WTC11 (cell line): Measurements from ENCODE around the gene VKORC1. TPM values are rescaled to one million over a fixed set of nuclear protein-coding genes. Genes with fewer than 3 reads are reported as not detected.

ENCODE experiments used
- ATAC-seq: fragments of 200-7000 bp; cut with Tn5 transposase; 2 replicates; pipeline ENCODE4 v1.10.0; 2021; ENCODE audit warnings: mild to moderate bottlenecking, moderate library complexity
- CTCF ChIA-PET: fragments of 300-600 bp; sonication (Branson Sonifier 250); formaldehyde crosslinking; loops from one replicate; lab custom pipeline; 2021; ENCODE audit warnings: antibody characterized with exemption; lab: Charles Lee
- POLR2A ChIA-PET: fragments of 350-600 bp; sonication (Branson Sonifier 250); formaldehyde crosslinking; loops from one replicate; lab custom pipeline; 2021; ENCODE audit warnings: antibody characterized with exemption; lab: Charles Lee
- DNase-seq: peaks from one replicate; pipeline ENCODE4 v3.0.0; 2021; ENCODE audit warnings: low spot score
- H3K27ac Mint-ChIP-seq: 2 replicates; pipeline ENCODE4 v1.8.0; 2021; ENCODE audit warnings: mixed read lengths
- H3K27me3 Mint-ChIP-seq: 2 replicates; pipeline ENCODE4 v1.8.0; 2021; ENCODE audit warnings: low read depth, mild to moderate bottlenecking, moderate library complexity, mixed read lengths
- H3K36me3 Mint-ChIP-seq: 2 replicates; pipeline ENCODE4 v1.8.0; 2021; ENCODE audit warnings: mixed read lengths
- H3K4me1 Mint-ChIP-seq: 2 replicates; pipeline ENCODE4 v1.8.0; 2022; ENCODE audit warnings: mixed read lengths
- H3K4me3 Mint-ChIP-seq: 2 replicates; pipeline ENCODE4 v1.8.0; 2021; ENCODE audit warnings: mild to moderate bottlenecking, moderate library complexity, mixed read lengths
- H3K9me3 Mint-ChIP-seq: 2 replicates; pipeline ENCODE4 v1.8.0; 2021; ENCODE audit warnings: mixed read lengths
- CREM ChIP-seq: sonication (generic); formaldehyde crosslinking; IDR thresholded peaks from 2 replicates; pipeline ENCODE4 v1.8.1; 2022; ENCODE audit warnings: mild to moderate bottlenecking, missing genetic modification reagents, moderate library complexity
- GABPB1 ChIP-seq: sonication (generic); formaldehyde crosslinking; IDR thresholded peaks from 2 replicates; pipeline ENCODE4 v1.8.1; 2023; ENCODE audit warnings: mild to moderate bottlenecking, missing genetic modification reagents
- NFATC4 ChIP-seq: fragments of 250-450 bp; sonication (Bioruptor Pico); IDR thresholded peaks from 2 replicates; pipeline ENCODE4 v1.9.0; 2021; ENCODE audit warnings: mild to moderate bottlenecking
- NR2C2 ChIP-seq: sonication (generic); formaldehyde crosslinking; IDR thresholded peaks from 2 replicates; pipeline ENCODE4 v1.8.0; 2022; ENCODE audit warnings: mild to moderate bottlenecking, missing genetic modification reagents
- SMAD4 ChIP-seq: sonication (generic); formaldehyde crosslinking; IDR thresholded peaks from 2 replicates; pipeline ENCODE4 v1.8.0; 2022; ENCODE audit warnings: mild to moderate bottlenecking, missing genetic modification reagents
- ZBTB43 ChIP-seq: sonication (generic); formaldehyde crosslinking; IDR thresholded peaks from 2 replicates; pipeline ENCODE4 v1.8.1; 2023; ENCODE audit warnings: mild to moderate bottlenecking, missing genetic modification reagents
- ZNF121 ChIP-seq: sonication (generic); formaldehyde crosslinking; IDR thresholded peaks from 2 replicates; pipeline ENCODE4 v1.8.0; 2023; ENCODE audit warnings: missing genetic modification reagents
- ZNF138 ChIP-seq: sonication (generic); formaldehyde crosslinking; conservative IDR thresholded peaks from 2 replicates; pipeline ENCODE4 v1.8.1; 2022; ENCODE audit warnings: mild to moderate bottlenecking, moderate library complexity, missing genetic modification reagents
- ZNF317 ChIP-seq: sonication (generic); formaldehyde crosslinking; IDR thresholded peaks from 2 replicates; pipeline ENCODE4 v1.8.1; 2023; ENCODE audit warnings: low read depth, mild to moderate bottlenecking, moderate library complexity, missing genetic modification reagents, borderline replicate concordance
- ZNF532 ChIP-seq: fragments of 250-450 bp; sonication (Bioruptor Pico); IDR thresholded peaks from 2 replicates; pipeline ENCODE4 v1.9.0; 2021; ENCODE audit warnings: mild to moderate bottlenecking, borderline replicate concordance
- total RNA-seq: library from RNA; stranded (reverse); gene quantifications from 3 replicates; pipeline ENCODE4 v1.2.3, GENCODE V29; 2021
- TF ChIP-seq, protein P1 (sequence below): sonication (generic); formaldehyde crosslinking; IDR thresholded peaks from 2 replicates; pipeline ENCODE4 v1.8.0; 2022; ENCODE audit warnings: mild to moderate bottlenecking, missing genetic modification reagents
- TF ChIP-seq, protein P2 (sequence below): fragments of 250-450 bp; sonication (Bioruptor Pico); IDR thresholded peaks from 2 replicates; pipeline ENCODE4 v1.9.0; 2021; ENCODE audit warnings: mild to moderate bottlenecking
- TF ChIP-seq, protein P3 (sequence below): fragments of 250-450 bp; sonication (Bioruptor Pico); IDR thresholded peaks from 2 replicates; pipeline ENCODE4 v1.9.0; 2021; ENCODE audit warnings: moderate library complexity, mild to moderate bottlenecking, inconsistent platforms, borderline replicate concordance
- TF ChIP-seq, protein P4 (sequence below): sonication (generic); formaldehyde crosslinking; IDR thresholded peaks from 2 replicates; pipeline ENCODE4 v1.8.1; 2022; ENCODE audit warnings: mild to moderate bottlenecking, moderate library complexity, missing genetic modification reagents
- TF ChIP-seq, protein P5 (sequence below): sonication (generic); formaldehyde crosslinking; IDR thresholded peaks from 2 replicates; pipeline ENCODE4 v1.8.0; 2022; ENCODE audit warnings: missing genetic modification reagents

The VKORC1 gene
- total RNA-seq, 1 experiment from 2014 or later = 85.7 TPM

- no peak for DNase-seq
- ATAC-seq = no peak
- ChIA-PET POLR2A (no interaction called here), CTCF (interaction anchor here (0.6 kb wide), 1 partner anchor 47 kb away, joined by 3 read pairs; no protein-coding TSS in a partner anchor)
- peaks cover 12% of the 10 kb centered on the region for H3K36me3 Mint-ChIP-seq
- no peak within 1 kb of the TSS for H3K4me3 Mint-ChIP-seq
- H3K27me3 Mint-ChIP-seq = no peaks in the 10 kb centered on the region
- 0 out of 2 replicates have a peak, but pooled peaks cover 3% of the 10 kb centered on the region for H3K4me1 Mint-ChIP-seq
- TF ChIP-seq ZBTB43 (CRISPR knock-in tag) = no peak
- no peak for TF ChIP-seq CREM
- no peak for TF ChIP-seq ZNF138 (CRISPR knock-in tag)
- TF ChIP-seq, protein P1, sequence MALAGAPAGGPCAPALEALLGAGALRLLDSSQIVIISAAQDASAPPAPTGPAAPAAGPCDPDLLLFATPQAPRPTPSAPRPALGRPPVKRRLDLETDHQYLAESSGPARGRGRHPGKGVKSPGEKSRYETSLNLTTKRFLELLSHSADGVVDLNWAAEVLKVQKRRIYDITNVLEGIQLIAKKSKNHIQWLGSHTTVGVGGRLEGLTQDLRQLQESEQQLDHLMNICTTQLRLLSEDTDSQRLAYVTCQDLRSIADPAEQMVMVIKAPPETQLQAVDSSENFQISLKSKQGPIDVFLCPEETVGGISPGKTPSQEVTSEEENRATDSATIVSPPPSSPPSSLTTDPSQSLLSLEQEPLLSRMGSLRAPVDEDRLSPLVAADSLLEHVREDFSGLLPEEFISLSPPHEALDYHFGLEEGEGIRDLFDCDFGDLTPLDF (CRISPR knock-in tag) = no peak
- TF ChIP-seq NFATC4 (CRISPR knock-in tag) = no peak
- TF ChIP-seq, protein P2, sequence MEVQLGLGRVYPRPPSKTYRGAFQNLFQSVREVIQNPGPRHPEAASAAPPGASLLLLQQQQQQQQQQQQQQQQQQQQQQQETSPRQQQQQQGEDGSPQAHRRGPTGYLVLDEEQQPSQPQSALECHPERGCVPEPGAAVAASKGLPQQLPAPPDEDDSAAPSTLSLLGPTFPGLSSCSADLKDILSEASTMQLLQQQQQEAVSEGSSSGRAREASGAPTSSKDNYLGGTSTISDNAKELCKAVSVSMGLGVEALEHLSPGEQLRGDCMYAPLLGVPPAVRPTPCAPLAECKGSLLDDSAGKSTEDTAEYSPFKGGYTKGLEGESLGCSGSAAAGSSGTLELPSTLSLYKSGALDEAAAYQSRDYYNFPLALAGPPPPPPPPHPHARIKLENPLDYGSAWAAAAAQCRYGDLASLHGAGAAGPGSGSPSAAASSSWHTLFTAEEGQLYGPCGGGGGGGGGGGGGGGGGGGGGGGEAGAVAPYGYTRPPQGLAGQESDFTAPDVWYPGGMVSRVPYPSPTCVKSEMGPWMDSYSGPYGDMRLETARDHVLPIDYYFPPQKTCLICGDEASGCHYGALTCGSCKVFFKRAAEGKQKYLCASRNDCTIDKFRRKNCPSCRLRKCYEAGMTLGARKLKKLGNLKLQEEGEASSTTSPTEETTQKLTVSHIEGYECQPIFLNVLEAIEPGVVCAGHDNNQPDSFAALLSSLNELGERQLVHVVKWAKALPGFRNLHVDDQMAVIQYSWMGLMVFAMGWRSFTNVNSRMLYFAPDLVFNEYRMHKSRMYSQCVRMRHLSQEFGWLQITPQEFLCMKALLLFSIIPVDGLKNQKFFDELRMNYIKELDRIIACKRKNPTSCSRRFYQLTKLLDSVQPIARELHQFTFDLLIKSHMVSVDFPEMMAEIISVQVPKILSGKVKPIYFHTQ (CRISPR knock-in tag) = no peak
- no peaks in the 10 kb centered on the region for H3K9me3 Mint-ChIP-seq
- H3K27ac Mint-ChIP-seq = peak within 1 kb of the TSS; percentile 49; the same call in 1 of the 2 replicates
Measured at GRCh38 chr16:31088459-31089183, 6.0 kb downstream of the VKORC1 start, which contains the start of gene PRSS53. Gene PRSS53, minus strand, starts transcription at chr16:31088943. Its CDS starts 134 bp downstream, at chr16:31088809.

DNA sequence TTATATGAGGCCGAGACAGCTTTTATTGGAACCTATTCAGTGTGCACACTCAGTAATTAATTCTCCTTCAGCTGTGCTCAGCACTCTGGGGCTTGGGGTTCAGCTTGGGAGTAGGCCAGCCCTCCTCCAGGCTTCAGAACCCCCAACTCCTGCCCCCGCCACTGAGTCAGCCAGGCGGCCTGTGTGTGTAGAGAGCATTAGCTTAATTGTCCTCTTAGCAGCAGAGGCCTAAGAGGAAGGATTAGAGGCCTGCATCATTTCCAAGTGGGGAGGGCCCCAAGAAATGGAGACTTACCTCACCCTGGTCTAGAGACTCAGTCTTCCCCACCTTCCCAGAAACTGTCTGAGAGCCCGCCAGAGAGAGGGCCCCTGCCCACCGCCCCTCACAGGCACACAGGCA is 6.6 kb downstream of the VKORC1 start:
- H3K4me3 Mint-ChIP-seq = no peak overlapping the region
- H3K27me3 Mint-ChIP-seq = no peaks in the 10 kb centered on the region
- H3K9me3 Mint-ChIP-seq = no peaks in the 10 kb centered on the region
- ATAC-seq (no peak), DNase-seq (no peak)
- H3K27ac Mint-ChIP-seq = no peak overlapping the region
- POLR2A ChIA-PET = no interaction called here
- CTCF ChIA-PET = no interaction called here
- peaks cover 12% of the 10 kb centered on the region for H3K36me3 Mint-ChIP-seq
- no peaks in the 10 kb centered on the region for H3K4me1 Mint-ChIP-seq
- TF ChIP-seq SMAD4 (CRISPR knock-in tag) (no peak), GABPB1 (CRISPR knock-in tag) (no peak), ZNF317 (CRISPR knock-in tag) (no peak), NR2C2 (no peak), ZNF532 (CRISPR knock-in tag) (no peak), ZNF121 (CRISPR knock-in tag) (no peak)
- TF ChIP-seq, protein P3, sequence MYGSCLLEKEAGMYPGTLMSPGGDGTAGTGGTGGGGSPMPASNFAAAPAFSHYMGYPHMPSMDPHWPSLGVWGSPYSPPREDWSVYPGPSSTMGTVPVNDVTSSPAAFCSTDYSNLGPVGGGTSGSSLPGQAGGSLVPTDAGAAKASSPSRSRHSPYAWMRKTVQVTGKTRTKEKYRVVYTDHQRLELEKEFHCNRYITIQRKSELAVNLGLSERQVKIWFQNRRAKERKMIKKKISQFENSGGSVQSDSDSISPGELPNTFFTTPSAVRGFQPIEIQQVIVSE (CRISPR knock-in tag) = no peak
- TF ChIP-seq, protein P4, sequence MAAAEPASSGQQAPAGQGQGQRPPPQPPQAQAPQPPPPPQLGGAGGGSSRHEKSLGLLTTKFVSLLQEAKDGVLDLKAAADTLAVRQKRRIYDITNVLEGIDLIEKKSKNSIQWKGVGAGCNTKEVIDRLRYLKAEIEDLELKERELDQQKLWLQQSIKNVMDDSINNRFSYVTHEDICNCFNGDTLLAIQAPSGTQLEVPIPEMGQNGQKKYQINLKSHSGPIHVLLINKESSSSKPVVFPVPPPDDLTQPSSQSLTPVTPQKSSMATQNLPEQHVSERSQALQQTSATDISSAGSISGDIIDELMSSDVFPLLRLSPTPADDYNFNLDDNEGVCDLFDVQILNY = no peak
- TF ChIP-seq, protein P1 (CRISPR knock-in tag) = no peak
- TF ChIP-seq, protein P5, sequence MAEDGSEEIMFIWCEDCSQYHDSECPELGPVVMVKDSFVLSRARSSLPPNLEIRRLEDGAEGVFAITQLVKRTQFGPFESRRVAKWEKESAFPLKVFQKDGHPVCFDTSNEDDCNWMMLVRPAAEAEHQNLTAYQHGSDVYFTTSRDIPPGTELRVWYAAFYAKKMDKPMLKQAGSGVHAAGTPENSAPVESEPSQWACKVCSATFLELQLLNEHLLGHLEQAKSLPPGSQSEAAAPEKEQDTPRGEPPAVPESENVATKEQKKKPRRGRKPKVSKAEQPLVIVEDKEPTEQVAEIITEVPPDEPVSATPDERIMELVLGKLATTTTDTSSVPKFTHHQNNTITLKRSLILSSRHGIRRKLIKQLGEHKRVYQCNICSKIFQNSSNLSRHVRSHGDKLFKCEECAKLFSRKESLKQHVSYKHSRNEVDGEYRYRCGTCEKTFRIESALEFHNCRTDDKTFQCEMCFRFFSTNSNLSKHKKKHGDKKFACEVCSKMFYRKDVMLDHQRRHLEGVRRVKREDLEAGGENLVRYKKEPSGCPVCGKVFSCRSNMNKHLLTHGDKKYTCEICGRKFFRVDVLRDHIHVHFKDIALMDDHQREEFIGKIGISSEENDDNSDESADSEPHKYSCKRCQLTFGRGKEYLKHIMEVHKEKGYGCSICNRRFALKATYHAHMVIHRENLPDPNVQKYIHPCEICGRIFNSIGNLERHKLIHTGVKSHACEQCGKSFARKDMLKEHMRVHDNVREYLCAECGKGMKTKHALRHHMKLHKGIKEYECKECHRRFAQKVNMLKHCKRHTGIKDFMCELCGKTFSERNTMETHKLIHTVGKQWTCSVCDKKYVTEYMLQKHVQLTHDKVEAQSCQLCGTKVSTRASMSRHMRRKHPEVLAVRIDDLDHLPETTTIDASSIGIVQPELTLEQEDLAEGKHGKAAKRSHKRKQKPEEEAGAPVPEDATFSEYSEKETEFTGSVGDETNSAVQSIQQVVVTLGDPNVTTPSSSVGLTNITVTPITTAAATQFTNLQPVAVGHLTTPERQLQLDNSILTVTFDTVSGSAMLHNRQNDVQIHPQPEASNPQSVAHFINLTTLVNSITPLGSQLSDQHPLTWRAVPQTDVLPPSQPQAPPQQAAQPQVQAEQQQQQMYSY (CRISPR knock-in tag) = no peak
